ENCODE data around the gene FALEC. TPM values are rescaled to one million over a fixed set of nuclear protein-coding genes. Genes with fewer than 3 reads are reported as not detected.

FALEC gene
- total and polyA plus RNA-seq, 9 of the 15 experiments (the other 6 are each of a cell fraction or from before 2014, with no cell fraction given): 0.15 to 1.8 (median 0.53) TPM; not detected in 5

GRCh38 chr1:150515328-150516049 is at the start of gene FALEC (continued):
- peak; percentile 81 for TF ChIP-seq MGA (IDR thresholded peaks at IDR 0.05)
- no peak for TF ChIP-seq CREBBP (IDR thresholded peaks at IDR 0.05; ENCODE audit: low read depth, low read length)
- no peak for TF ChIP-seq ZNF253 (CRISPR knock-in tag; conservative IDR thresholded peaks at IDR 0.05)
- peak; percentile 90 for TF ChIP-seq ZFX (CRISPR knock-in tag; IDR thresholded peaks at IDR 0.05)
- TF ChIP-seq HDAC2 (IDR thresholded peaks at IDR 0.05): peak; percentile 66; the same call in 1 of the 2 replicates
- TF ChIP-seq ZNF239 (CRISPR knock-in tag; IDR thresholded peaks at IDR 0.05): no peak
- no peak for TF ChIP-seq NR2F6 (CRISPR knock-in tag; IDR thresholded peaks at IDR 0.05)
- no peak for TF ChIP-seq SREBF1 (IDR thresholded peaks at IDR 0.05; ENCODE audit: borderline replicate concordance, low read depth, low read length)
- TF ChIP-seq MYC (IDR thresholded peaks at IDR 0.05; ENCODE audit: low read depth, low read length): no peak; the same call in none of the 2 replicates
- peak; percentile 12; the same call in 1 of the 2 replicates for TF ChIP-seq MYC (CRISPR knock-in tag; IDR thresholded peaks at IDR 0.05; ENCODE audit: borderline replicate concordance, low read depth)

Data from K562 (cell line).